HepG2 (cell line): ENCODE measurements around the gene PLVAP. TPM values are rescaled to one million over a fixed set of nuclear protein-coding genes. Genes with fewer than 3 reads are reported as not detected.

Source experiments
- CCAR2 ChIP-seq: fragments of 200-400 bp; formaldehyde crosslinking; optimal IDR thresholded peaks from 2 replicates; pipeline ENCODE3; 2018; ENCODE audit warnings: low read depth, mild to moderate bottlenecking, low read length, moderate library complexity
- EP300 ChIP-seq, 3 experiments: sonication (generic) in 1 of 3; formaldehyde crosslinking in 1 of 3; IDR thresholded peaks; 2 replicates each; pipeline versions ENCODE4 v1.5.1 to v1.6.1; 2011 to 2020; ENCODE audit warnings: low read depth in 2 of 3, low read length in 2 of 3, borderline replicate concordance in 1 of 3, improper control_type of control experiment in 1 of 3, mild to moderate bottlenecking in 1 of 3, missing genetic modification reagents in 1 of 3, moderate library complexity in 1 of 3
- GATAD2A ChIP-seq: IDR thresholded peaks from 2 replicates; pipeline ENCODE4 v1.6.1; 2016
- ISX ChIP-seq: sonication (generic); formaldehyde crosslinking; conservative IDR thresholded peaks from 2 replicates; pipeline ENCODE4 v1.5.0; 2020; ENCODE audit warnings: missing genetic modification reagents
- MAZ ChIP-seq, 2 experiments: sonication (generic) in 1 of 2; formaldehyde crosslinking in 1 of 2; IDR thresholded peaks; 2 replicates each; pipeline versions ENCODE4 v1.5.0 to v1.6.1; 2012 to 2020; ENCODE audit warnings: low read depth in 2 of 2, mild to moderate bottlenecking in 2 of 2, borderline replicate concordance in 1 of 2, improper control_type of control experiment in 1 of 2, low read length in 1 of 2, missing genetic modification reagents in 1 of 2, moderate library complexity in 1 of 2
- MIXL1 ChIP-seq: IDR thresholded peaks from 2 replicates; pipeline ENCODE4 v1.6.1; 2016
- MTF2 ChIP-seq: sonication (generic); formaldehyde crosslinking; IDR thresholded peaks from 2 replicates; pipeline ENCODE4 v1.5.0; 2020; ENCODE audit warnings: missing genetic modification reagents, borderline replicate concordance
- MZF1 ChIP-seq: sonication (generic); formaldehyde crosslinking; IDR thresholded peaks from 2 replicates; pipeline ENCODE4 v1.8.1; 2023; ENCODE audit warnings: mild to moderate bottlenecking, missing genetic modification reagents, borderline replicate concordance
- NAIF1 ChIP-seq: sonication (generic); formaldehyde crosslinking; IDR thresholded peaks from 2 replicates; pipeline ENCODE4 v1.5.0; 2020; ENCODE audit warnings: mild to moderate bottlenecking, missing genetic modification reagents, borderline replicate concordance
- NFE2 ChIP-seq: sonication (generic); formaldehyde crosslinking; IDR thresholded peaks from 2 replicates; pipeline ENCODE4 v1.4.0; 2020; ENCODE audit warnings: missing genetic modification reagents
- PLRG1 ChIP-seq: fragments of 450-650 bp; conservative IDR thresholded peaks from 2 replicates; pipeline ENCODE4 v1.6.1; 2016
- POLR2AphosphoS2 ChIP-seq: IDR thresholded peaks from 2 replicates; pipeline ENCODE4 v1.6.1; 2011; ENCODE audit warnings: low read depth, low read length, improper control_type of control experiment
- SMC3 ChIP-seq: IDR thresholded peaks from 2 replicates; pipeline ENCODE4 v1.6.1; 2011; ENCODE audit warnings: low read length, improper control_type of control experiment
- TBL1XR1 ChIP-seq: fragments of 150-350 bp; IDR thresholded peaks from 2 replicates; pipeline ENCODE4 v1.6.1; 2014; ENCODE audit warnings: borderline replicate concordance, low read length; ENCODE audit not compliant: partially characterized antibody
- TOE1 ChIP-seq: sonication (generic); formaldehyde crosslinking; IDR thresholded peaks from 2 replicates; pipeline ENCODE4 v1.4.0; 2020; ENCODE audit warnings: mild to moderate bottlenecking, missing genetic modification reagents
- TP53 ChIP-seq: sonication (generic); formaldehyde crosslinking; conservative IDR thresholded peaks from 2 replicates; pipeline ENCODE4 v1.4.0; 2020; ENCODE audit warnings: missing genetic modification reagents
- TSC22D2 ChIP-seq: sonication (generic); formaldehyde crosslinking; IDR thresholded peaks from 2 replicates; pipeline ENCODE4 v1.5.1; 2020; ENCODE audit warnings: missing genetic modification reagents, mild to moderate bottlenecking, borderline replicate concordance
- WIZ ChIP-seq: sonication (generic); formaldehyde crosslinking; IDR thresholded peaks from 2 replicates; pipeline ENCODE4 v1.5.1; 2020; ENCODE audit warnings: mild to moderate bottlenecking, missing genetic modification reagents
- ZFX ChIP-seq: sonication (generic); formaldehyde crosslinking; IDR thresholded peaks from 2 replicates; pipeline ENCODE4 v1.4.0; 2020; ENCODE audit warnings: mild to moderate bottlenecking, low read depth, missing genetic modification reagents, moderate library complexity
- ZKSCAN1 ChIP-seq: fragments of 150-350 bp; IDR thresholded peaks from 2 replicates; pipeline ENCODE4 v1.6.1; 2014; ENCODE audit warnings: low read length
- ZNF205 ChIP-seq: IDR thresholded peaks from 2 replicates; pipeline ENCODE4 v1.6.1; 2018; ENCODE audit warnings: missing biosample characterization, missing genetic modification reagents
- ZNF232 ChIP-seq: sonication (generic); formaldehyde crosslinking; IDR thresholded peaks from 2 replicates; pipeline ENCODE4 v1.4.0; 2020; ENCODE audit warnings: missing genetic modification reagents, borderline replicate concordance
- ZNF354B ChIP-seq: sonication (generic); formaldehyde crosslinking; IDR thresholded peaks from 2 replicates; pipeline ENCODE4 v1.8.0; 2022; ENCODE audit warnings: mild to moderate bottlenecking, missing genetic modification reagents
- ZNF383 ChIP-seq: sonication (generic); formaldehyde crosslinking; IDR thresholded peaks from 2 replicates; pipeline ENCODE4 v1.4.0; 2020; ENCODE audit warnings: missing genetic modification reagents, mild to moderate bottlenecking, borderline replicate concordance
- ZNF451 ChIP-seq: sonication (generic); formaldehyde crosslinking; IDR thresholded peaks from 2 replicates; pipeline ENCODE4 v1.5.0; 2020; ENCODE audit warnings: mild to moderate bottlenecking, missing genetic modification reagents
- ZNF720 ChIP-seq: sonication (generic); formaldehyde crosslinking; IDR thresholded peaks from 2 replicates; pipeline ENCODE4 v1.4.0; 2020; ENCODE audit warnings: missing genetic modification reagents
- ZSCAN21 ChIP-seq: sonication (generic); formaldehyde crosslinking; IDR thresholded peaks from 2 replicates; pipeline ENCODE4 v1.8.0; 2022; ENCODE audit warnings: mild to moderate bottlenecking, missing genetic modification reagents, moderate library complexity, borderline replicate concordance
- polyA plus RNA-seq, 8 experiments: library from polyadenylated mRNA; depleted of rRNA in 3 of 8; stranded (reverse) in 7 of 8; unstranded in 1 of 8; fragments of >200 nt; fragmentation: Illumina TruSeq in 4 of 8; extraction: Trizol in 4 of 8; gene quantifications; 2 replicates each; pipeline versions ENCODE4 v1.2.1 to v1.2.3, GENCODE V29; 2011 to 2016; ENCODE audit warnings: low read depth in 4 of 8, missing spikeins in 1 of 8, mixed read lengths in 1 of 8; ENCODE audit not compliant: insufficient read depth in 1 of 8
- total RNA-seq, 5 experiments: library from RNA; depleted of rRNA; stranded (reverse); fragments of >200 nt; fragmentation: Illumina TruSeq; extraction: Trizol; gene quantifications; 2 replicates each; pipeline ENCODE4 v1.2.3, GENCODE V29; 2016; ENCODE audit warnings: low read depth in 1 of 5
- TF ChIP-seq, protein P1 (sequence below): sonication (generic); formaldehyde crosslinking; IDR thresholded peaks from 2 replicates; pipeline ENCODE4 v1.4.0; 2020; ENCODE audit warnings: missing genetic modification reagents
- TF ChIP-seq, protein P2 (sequence below): sonication (generic); formaldehyde crosslinking; conservative IDR thresholded peaks from 2 replicates; pipeline ENCODE4 v1.4.0; 2020; ENCODE audit warnings: missing genetic modification reagents

Gene PLVAP
- total and polyA plus RNA-seq, 2 of the 13 experiments (the other 11 are each of a cell fraction or from before 2014, with no cell fraction given), result 0.26 TPM; not detected in 1

DNA sequence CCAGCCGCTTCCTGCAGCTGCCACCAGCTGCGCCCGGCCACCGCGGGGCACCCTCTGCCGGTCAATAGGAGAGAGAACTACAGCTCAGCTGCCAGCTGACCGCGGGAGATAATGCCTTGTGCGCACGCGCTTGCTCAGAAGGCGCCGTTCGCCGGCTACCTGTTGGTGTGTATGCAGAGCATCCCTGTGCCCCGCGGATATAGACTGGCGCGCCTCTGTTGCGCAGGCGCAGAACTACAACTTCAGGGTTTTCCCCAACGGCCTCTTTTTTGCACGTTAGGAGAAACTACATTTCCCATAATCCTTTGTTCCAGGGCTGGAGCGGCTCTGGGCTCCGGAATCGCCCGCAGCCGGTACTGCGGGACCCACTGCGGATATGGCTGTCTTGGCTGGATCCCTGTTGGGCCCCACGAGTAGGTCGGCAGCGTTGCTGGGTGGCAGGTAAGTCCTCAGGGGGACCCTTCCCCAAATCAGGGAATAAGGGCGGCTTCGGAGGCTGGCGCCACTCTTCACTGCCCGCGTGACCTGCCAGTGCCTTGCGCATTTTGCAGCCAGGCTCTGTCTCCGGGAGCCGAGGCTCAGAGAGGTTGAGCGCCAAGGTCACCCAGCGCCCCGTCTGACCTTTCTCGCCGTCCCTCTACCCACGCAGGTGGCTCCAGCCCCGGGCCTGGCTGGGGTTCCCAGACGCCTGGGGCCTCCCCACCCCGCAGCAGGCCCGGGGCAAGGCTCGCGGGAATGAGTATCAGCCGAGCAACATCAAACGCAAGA lies 71.4 kb downstream of the PLVAP start, which contains the start of gene MRPL34 (continued):
- no peak for TF ChIP-seq MAZ (IDR thresholded peaks at IDR 0.05; ENCODE audit: borderline replicate concordance, low read depth, low read length)
- TF ChIP-seq MAZ (CRISPR knock-in tag; IDR thresholded peaks at IDR 0.05; ENCODE audit: low read depth), result 0 out of 2 replicates have a peak, but pooled peaks have one; percentile 63
- peak; percentile 61; the same call in 1 of the 2 replicates for TF ChIP-seq TSC22D2 (CRISPR knock-in tag)
- TF ChIP-seq SMC3, result no peak; the same call in 1 of the 2 replicates
- no peak for TF ChIP-seq PLRG1
- no peak for TF ChIP-seq MZF1 (CRISPR knock-in tag)
- no peak for TF ChIP-seq NFE2 (CRISPR knock-in tag)
- 0 out of 2 replicates have a peak, but pooled peaks have one; percentile 40 for TF ChIP-seq TOE1 (CRISPR knock-in tag)
- no peak; the same call in 1 of the 2 replicates for TF ChIP-seq NAIF1 (CRISPR knock-in tag)
- TF ChIP-seq EP300 (IDR thresholded peaks at IDR 0.05; ENCODE audit: low read depth in 2 of 2, low read length in 2 of 2), result no peak
- TF ChIP-seq EP300 (CRISPR knock-in tag; IDR thresholded peaks at IDR 0.05; ENCODE audit: borderline replicate concordance), result no peak
- TF ChIP-seq GATAD2A (CRISPR knock-in tag), result peak; percentile 81
- TF ChIP-seq, protein P1, sequence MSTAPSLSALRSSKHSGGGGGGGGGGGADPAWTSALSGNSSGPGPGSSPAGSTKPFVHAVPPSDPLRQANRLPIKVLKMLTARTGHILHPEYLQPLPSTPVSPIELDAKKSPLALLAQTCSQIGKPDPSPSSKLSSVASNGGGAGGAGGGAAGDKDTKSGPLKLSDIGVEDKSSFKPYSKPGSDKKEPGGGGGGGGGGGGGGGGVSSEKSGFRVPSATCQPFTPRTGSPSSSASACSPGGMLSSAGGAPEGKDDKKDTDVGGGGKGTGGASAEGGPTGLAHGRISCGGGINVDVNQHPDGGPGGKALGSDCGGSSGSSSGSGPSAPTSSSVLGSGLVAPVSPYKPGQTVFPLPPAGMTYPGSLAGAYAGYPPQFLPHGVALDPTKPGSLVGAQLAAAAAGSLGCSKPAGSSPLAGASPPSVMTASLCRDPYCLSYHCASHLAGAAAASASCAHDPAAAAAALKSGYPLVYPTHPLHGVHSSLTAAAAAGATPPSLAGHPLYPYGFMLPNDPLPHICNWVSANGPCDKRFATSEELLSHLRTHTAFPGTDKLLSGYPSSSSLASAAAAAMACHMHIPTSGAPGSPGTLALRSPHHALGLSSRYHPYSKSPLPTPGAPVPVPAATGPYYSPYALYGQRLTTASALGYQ, result no peak; the same call in 1 of the 2 replicates
- TF ChIP-seq MIXL1, result no peak
- TF ChIP-seq CCAR2, result no peak
- peak; percentile 47; the same call in 1 of the 2 replicates for TF ChIP-seq ZNF232 (CRISPR knock-in tag)
- TF ChIP-seq TBL1XR1, result no peak
- TF ChIP-seq ZNF720 (CRISPR knock-in tag), result no peak
- TF ChIP-seq ZNF451 (CRISPR knock-in tag), result no peak
- no peak for TF ChIP-seq ZNF354B
- TF ChIP-seq, protein P2, sequence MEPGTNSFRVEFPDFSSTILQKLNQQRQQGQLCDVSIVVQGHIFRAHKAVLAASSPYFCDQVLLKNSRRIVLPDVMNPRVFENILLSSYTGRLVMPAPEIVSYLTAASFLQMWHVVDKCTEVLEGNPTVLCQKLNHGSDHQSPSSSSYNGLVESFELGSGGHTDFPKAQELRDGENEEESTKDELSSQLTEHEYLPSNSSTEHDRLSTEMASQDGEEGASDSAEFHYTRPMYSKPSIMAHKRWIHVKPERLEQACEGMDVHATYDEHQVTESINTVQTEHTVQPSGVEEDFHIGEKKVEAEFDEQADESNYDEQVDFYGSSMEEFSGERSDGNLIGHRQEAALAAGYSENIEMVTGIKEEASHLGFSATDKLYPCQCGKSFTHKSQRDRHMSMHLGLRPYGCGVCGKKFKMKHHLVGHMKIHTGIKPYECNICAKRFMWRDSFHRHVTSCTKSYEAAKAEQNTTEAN, result no peak; the same call in 1 of the 2 replicates
- TF ChIP-seq WIZ (CRISPR knock-in tag), result no peak
- no peak for TF ChIP-seq POLR2AphosphoS2
- TF ChIP-seq TP53 (CRISPR knock-in tag), result peak; percentile 80; the same call in 1 of the 2 replicates
- no peak for TF ChIP-seq ZKSCAN1
- TF ChIP-seq MTF2 (CRISPR knock-in tag), result 0 out of 2 replicates have a peak, but pooled peaks have one; percentile 47
- TF ChIP-seq ZFX (CRISPR knock-in tag), result peak; percentile 89
- TF ChIP-seq ZNF383 (CRISPR knock-in tag), result no peak
- TF ChIP-seq ZSCAN21 (CRISPR knock-in tag), result peak; percentile 53; the same call in 1 of the 2 replicates
- TF ChIP-seq ISX, result no peak
- no peak for TF ChIP-seq ZNF205 (CRISPR knock-in tag)
